ENCODE data around the gene STARD10. TPM values are rescaled to one million over a fixed set of nuclear protein-coding genes. Genes with fewer than 3 reads are reported as not detected.
A peak's percentile ranks its signal among the peaks of the same experiment; 100 is the strongest.

Gene STARD10
- total RNA-seq, 1 experiment from 2014 or later = 58.4 TPM

DNA sequence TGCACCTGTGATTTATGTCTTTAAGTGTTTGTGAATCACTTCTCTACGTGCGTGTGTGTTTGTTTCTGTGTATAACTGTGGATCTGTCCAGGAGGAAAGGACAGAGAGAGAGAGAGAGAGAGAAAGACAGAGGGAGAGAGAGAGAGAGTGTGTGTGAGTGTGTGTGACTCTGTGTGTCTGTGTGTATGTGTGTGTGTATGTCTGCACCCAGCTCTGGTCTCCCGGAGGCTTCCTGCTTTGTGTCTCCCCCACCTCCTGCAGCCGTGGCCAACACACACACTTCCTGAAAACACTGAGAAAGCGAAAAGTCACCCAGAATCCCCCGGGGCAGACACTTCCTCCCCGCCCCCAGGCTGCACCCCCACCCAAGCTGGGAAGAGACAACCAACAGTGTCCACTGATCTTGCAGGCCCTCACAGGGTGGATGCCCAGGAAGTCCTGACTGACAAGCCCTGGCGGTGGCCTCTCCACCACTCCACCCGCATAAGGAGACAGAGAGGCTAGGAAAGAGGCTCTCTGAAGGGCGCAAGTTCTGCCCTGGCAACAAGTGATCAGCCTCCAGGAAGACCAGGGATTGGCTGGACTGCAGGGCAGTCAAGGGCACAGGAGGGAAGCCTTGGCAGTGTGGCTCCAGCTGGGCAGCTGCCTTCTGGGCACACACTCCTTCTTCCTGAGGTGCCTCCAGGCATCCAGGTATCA, 71.6 kb downstream of the STARD10 start:
- H3K4me1 ChIP-seq (ENCODE audit: control insufficient read depth in 1 of 2, insufficient read depth in 2 of 2, low read length in 2 of 2) = peaks cover 8 to 21% of the 10 kb centered on the region in 2 experiments
- intact Hi-C loops (cut with micrococcal nuclease) = no loop called here
- ChIA-PET CTCF (interaction anchor here (0.7 to 3.7 kb wide), 6 partner anchors 38 to 455 kb away, joined by 3 to 27 read pairs (median 3); partner anchors contain the start of genes ATG16L2 and STARD10), POLR2A (interaction anchor here (1.7 kb wide), 1 partner anchor 28 kb away, joined by 3 read pairs; no protein-coding TSS in a partner anchor), RAD21 (ENCODE audit: low non-redundant PET in 1 of 2, low total read pairs in 2 of 2, uncharacterized antibody in 2 of 2, unreplicated experiment in 2 of 2) (interaction anchor here in 1 of 2 experiments (1.4 kb wide), 1 partner anchor 455 kb away, joined by 3 read pairs; no protein-coding TSS in a partner anchor)
- ATAC-seq (peak; percentile 99), DNase-seq (ENCODE audit: low read depth, low spot score) (peak; percentile 81)
- H3K4me3 ChIP-seq (replicated peaks in 1 of 2; ENCODE audit: low read depth in 1 of 2, low read length in 2 of 2) = peak overlapping the region; percentile 57 to 64
- H3K4me2 ChIP-seq (ENCODE audit: low read length) = peak overlapping the region; percentile 94
- H3K27ac ChIP-seq (ENCODE audit: low read depth, low read length) = peak overlapping the region; percentile 71
- peak overlapping the region; percentile 69 for H3K9ac ChIP-seq (ENCODE audit: low read length)
- H3K9me3 ChIP-seq (ENCODE audit: control insufficient read depth in 1 of 2, insufficient read depth in 1 of 2, low read depth in 1 of 2, low read length in 2 of 2) = no peaks in the 10 kb centered on the region
- peaks cover 25% of the 10 kb centered on the region for H3K79me2 ChIP-seq (ENCODE audit: insufficient read depth, low read length)
- TF ChIP-seq SRF (IDR thresholded peaks at IDR 0.05; ENCODE audit: low read depth) = no peak
- peak; percentile 25 for TF ChIP-seq POLR2A (IDR thresholded peaks at IDR 0.05; ENCODE audit: borderline replicate concordance, extremely low read depth, insufficient read depth, insufficient read length)
- TF ChIP-seq RAD21 (IDR thresholded peaks at IDR 0.05; ENCODE audit: low read depth) = no peak
- TF ChIP-seq POLR2AphosphoS5 (IDR thresholded peaks at IDR 0.05; ENCODE audit: low read depth, low read length) = peak; percentile 72
- peak; percentile 76 for TF ChIP-seq SP1 (IDR thresholded peaks at IDR 0.05; ENCODE audit: low read depth)
- H3K36me3 ChIP-seq (ENCODE audit: control insufficient read depth in 1 of 2, insufficient read depth in 2 of 2, low read length in 2 of 2) = no peaks in the 10 kb centered on the region
- H3K27me3 ChIP-seq (ENCODE audit: insufficient read depth, low read length) = no peaks in the 10 kb centered on the region
- no TSS peak for BruUV-seq (replicated peaks)
- H4K20me1 ChIP-seq (ENCODE audit: insufficient read depth) = no peaks in the 10 kb centered on the region
- H3K9me2 ChIP-seq (ENCODE audit: insufficient read depth) = no peaks in the 10 kb centered on the region
- H2AFZ ChIP-seq (ENCODE audit: low read depth, low read length, poor library complexity, severe bottlenecking) = peak overlapping the region; percentile 49

DNA sequence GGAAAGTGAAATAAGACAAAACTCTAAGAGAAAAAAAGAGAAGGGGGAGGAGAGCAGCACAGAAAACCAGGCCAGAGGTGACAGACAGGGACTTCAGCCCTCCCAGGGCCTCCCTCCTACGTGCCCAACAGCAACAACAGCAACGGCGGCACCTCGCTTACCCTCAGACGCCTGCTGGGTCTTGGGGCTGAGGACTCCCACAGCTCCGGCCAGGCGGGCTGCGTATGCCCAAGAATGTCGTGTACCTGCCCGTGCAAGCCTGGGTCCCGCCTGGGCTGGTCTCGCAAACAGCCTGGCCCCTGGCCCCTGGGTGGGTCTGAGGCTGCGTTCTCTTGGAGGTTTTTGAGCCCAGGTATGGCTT, 72.2 kb downstream of the STARD10 start:
- peak overlapping the region; percentile 94 for H3K4me2 ChIP-seq (ENCODE audit: low read length)
- no peaks in the 10 kb centered on the region; a peak in 1 of 4 replicates for H3K36me3 ChIP-seq (ENCODE audit: control insufficient read depth in 1 of 2, insufficient read depth in 2 of 2, low read length in 2 of 2)
- H3K9ac ChIP-seq (ENCODE audit: low read length) = peak overlapping the region; percentile 69
- H3K9me3 ChIP-seq (ENCODE audit: control insufficient read depth in 1 of 2, insufficient read depth in 1 of 2, low read depth in 1 of 2, low read length in 2 of 2) = no peaks in the 10 kb centered on the region
- peaks cover 8 to 21% of the 10 kb centered on the region in 2 experiments for H3K4me1 ChIP-seq (ENCODE audit: control insufficient read depth in 1 of 2, insufficient read depth in 2 of 2, low read length in 2 of 2)
- ChIA-PET POLR2A (interaction anchor here (1.7 kb wide), 1 partner anchor 29 kb away, joined by 3 read pairs; no protein-coding TSS in a partner anchor), RAD21 (ENCODE audit: low non-redundant PET in 1 of 2, low total read pairs in 2 of 2, uncharacterized antibody in 2 of 2, unreplicated experiment in 2 of 2) (no interaction called here), CTCF (no interaction called here)
- TSS peak; percentile 70 for BruUV-seq (replicated peaks)
- DNase-seq (ENCODE audit: low read depth, low spot score) = no peak
- H3K4me3 ChIP-seq (replicated peaks in 1 of 2; ENCODE audit: low read depth in 1 of 2, low read length in 2 of 2) = peak overlapping the region; percentile 57 to 64
- no peaks in the 10 kb centered on the region for H3K9me2 ChIP-seq (ENCODE audit: insufficient read depth)
- intact Hi-C loops (cut with micrococcal nuclease) = no loop called here
- H4K20me1 ChIP-seq (ENCODE audit: insufficient read depth) = no peaks in the 10 kb centered on the region
- ATAC-seq = no peak
- no peaks in the 10 kb centered on the region for H3K27me3 ChIP-seq (ENCODE audit: insufficient read depth, low read length)
- H3K27ac ChIP-seq (ENCODE audit: low read depth, low read length) = peak overlapping the region; percentile 71
- H3K79me2 ChIP-seq (ENCODE audit: insufficient read depth, low read length) = peaks cover 25% of the 10 kb centered on the region
- no peak overlapping the region for H2AFZ ChIP-seq (ENCODE audit: low read depth, low read length, poor library complexity, severe bottlenecking)
- TF ChIP-seq, protein P1, sequence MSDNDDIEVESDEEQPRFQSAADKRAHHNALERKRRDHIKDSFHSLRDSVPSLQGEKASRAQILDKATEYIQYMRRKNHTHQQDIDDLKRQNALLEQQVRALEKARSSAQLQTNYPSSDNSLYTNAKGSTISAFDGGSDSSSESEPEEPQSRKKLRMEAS (IDR thresholded peaks at IDR 0.05) = no peak
- TF ChIP-seq SRF (IDR thresholded peaks at IDR 0.05; ENCODE audit: low read depth) (no peak), ELF1 (IDR thresholded peaks at IDR 0.05; ENCODE audit: borderline replicate concordance, low read depth) (no peak), TCF7L2 (IDR thresholded peaks at IDR 0.05; ENCODE audit: borderline replicate concordance, extremely low read depth, insufficient read depth, insufficient read length) (no peak), POLR2A (IDR thresholded peaks at IDR 0.05; ENCODE audit: borderline replicate concordance, extremely low read depth, insufficient read depth, insufficient read length) (no peak), JUND (IDR thresholded peaks at IDR 0.05) (no peak), POLR2AphosphoS5 (IDR thresholded peaks at IDR 0.05; ENCODE audit: low read depth, low read length) (no peak), ZFX (IDR thresholded peaks at IDR 0.05) (no peak), SP1 (IDR thresholded peaks at IDR 0.05; ENCODE audit: low read depth) (no peak), ZNF274 (IDR thresholded peaks at IDR 0.05; ENCODE audit: low read depth, low read length) (no peak), EGR1 (IDR thresholded peaks at IDR 0.05; ENCODE audit: low read depth) (no peak), EZH2 (IDR thresholded peaks at IDR 0.05) (no peak), RAD21 (IDR thresholded peaks at IDR 0.05; ENCODE audit: low read depth) (no peak), YY1 (IDR thresholded peaks at IDR 0.05; ENCODE audit: extremely low read depth, insufficient replicate concordance, low read depth, low read length) (no peak), CEBPB (IDR thresholded peaks at IDR 0.05; ENCODE audit: low read depth) (no peak), FOSL1 (IDR thresholded peaks at IDR 0.05; ENCODE audit: low read depth) (no peak)
- TF ChIP-seq, protein P2, sequence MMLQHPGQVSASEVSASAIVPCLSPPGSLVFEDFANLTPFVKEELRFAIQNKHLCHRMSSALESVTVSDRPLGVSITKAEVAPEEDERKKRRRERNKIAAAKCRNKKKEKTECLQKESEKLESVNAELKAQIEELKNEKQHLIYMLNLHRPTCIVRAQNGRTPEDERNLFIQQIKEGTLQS (IDR thresholded peaks at IDR 0.05) = no peak
- TF ChIP-seq, protein P3, sequence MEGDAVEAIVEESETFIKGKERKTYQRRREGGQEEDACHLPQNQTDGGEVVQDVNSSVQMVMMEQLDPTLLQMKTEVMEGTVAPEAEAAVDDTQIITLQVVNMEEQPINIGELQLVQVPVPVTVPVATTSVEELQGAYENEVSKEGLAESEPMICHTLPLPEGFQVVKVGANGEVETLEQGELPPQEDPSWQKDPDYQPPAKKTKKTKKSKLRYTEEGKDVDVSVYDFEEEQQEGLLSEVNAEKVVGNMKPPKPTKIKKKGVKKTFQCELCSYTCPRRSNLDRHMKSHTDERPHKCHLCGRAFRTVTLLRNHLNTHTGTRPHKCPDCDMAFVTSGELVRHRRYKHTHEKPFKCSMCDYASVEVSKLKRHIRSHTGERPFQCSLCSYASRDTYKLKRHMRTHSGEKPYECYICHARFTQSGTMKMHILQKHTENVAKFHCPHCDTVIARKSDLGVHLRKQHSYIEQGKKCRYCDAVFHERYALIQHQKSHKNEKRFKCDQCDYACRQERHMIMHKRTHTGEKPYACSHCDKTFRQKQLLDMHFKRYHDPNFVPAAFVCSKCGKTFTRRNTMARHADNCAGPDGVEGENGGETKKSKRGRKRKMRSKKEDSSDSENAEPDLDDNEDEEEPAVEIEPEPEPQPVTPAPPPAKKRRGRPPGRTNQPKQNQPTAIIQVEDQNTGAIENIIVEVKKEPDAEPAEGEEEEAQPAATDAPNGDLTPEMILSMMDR (IDR thresholded peaks at IDR 0.05 in 2 of 3, conservative IDR thresholded peaks at IDR 0.05 in 1 of 3; ENCODE audit: borderline replicate concordance in 1 of 3, insufficient read depth in 1 of 3, low read depth in 2 of 3, low read length in 2 of 3) = no peak

All from HCT116 (cell line).